AG09309 (cell line): ENCODE data around the gene TAPBPL.

Experiments
- DNase-seq: peaks from one replicate; pipeline ENCODE4 v3.0.0-alpha.2; 2010; ENCODE audit warnings: low read depth
- H3K4me3 ChIP-seq: 2 replicates; pipeline ENCODE4 v1.5.1; 2011; ENCODE audit warnings: mild to moderate bottlenecking, low read depth, low read length, moderate library complexity; ENCODE audit not compliant: control insufficient read depth
- CTCF ChIP-seq: IDR thresholded peaks from 2 replicates; pipeline ENCODE4 v1.5.1; 2011; ENCODE audit warnings: mild to moderate bottlenecking, low read depth, low read length, inconsistent platforms; ENCODE audit not compliant: insufficient read depth, control insufficient read depth; ENCODE audit errors: missing control alignments

Gene TAPBPL

GRCh38 chr12:6451348-6452244, at the start of gene TAPBPL:
Gene TAPBPL, plus strand, starts transcription at chr12:6452042. Its CDS starts 207 bp downstream, at chr12:6452249.
- peak within 1 kb of the TSS; percentile 85 for H3K4me3 ChIP-seq
- no peak for TF ChIP-seq CTCF
- DNase-seq = peak; percentile 44

GRCh38 chr12:6404390-6404789, 47.5 kb upstream of the TAPBPL start:
- H3K4me3 ChIP-seq = no peak overlapping the region

GRCh38 chr12:6405963-6406362, 45.9 kb upstream of the TAPBPL start:
- TF ChIP-seq CTCF = no peak
- H3K4me3 ChIP-seq = no peak overlapping the region
- no peak for DNase-seq

More at GRCh38 chr12:6404390-6404789, 47.5 kb upstream of the TAPBPL start:
- TF ChIP-seq CTCF = no peak
- no peak for DNase-seq

GRCh38 chr12:6407236-6407954, 44.4 kb upstream of the TAPBPL start:
- no peak overlapping the region for H3K4me3 ChIP-seq
- no peak for TF ChIP-seq CTCF
- DNase-seq = no peak

- no peak for DNase-seq
- TF ChIP-seq CTCF = no peak
- no peak overlapping the region for H3K4me3 ChIP-seq
These were observed 35.2 kb upstream of the TAPBPL start for GRCh38 chr12:6416596-6416995.

GRCh38 chr12:6418796-6419195, 33.0 kb upstream of the TAPBPL start:
- no peak for DNase-seq
- H3K4me3 ChIP-seq = no peak overlapping the region
- no peak for TF ChIP-seq CTCF
